ENCODE data around the gene IL1RAPL1. TPM values are rescaled to one million over a fixed set of nuclear protein-coding genes. Genes with fewer than 3 reads are reported as not detected.
A peak's percentile ranks its signal among the peaks of the same experiment; 100 is the strongest.

IL1RAPL1 gene
- total and polyA plus RNA-seq, 4 experiments from 2014 or later, result not detected

GRCh38 chrX:28889591-28890090 lies 302.4 kb downstream of the IL1RAPL1 start:
- Mint-ChIP-seq H3K27me3 (no peaks in the 10 kb centered on the region), H3K9me3 (no peaks in the 10 kb centered on the region), H3K27ac (peak overlapping the region in 1 of 7 donors; percentile 5), H3K4me3 (no peak overlapping the region), H3K4me1 (no peaks in the 10 kb centered on the region), H3K36me3 (no peaks in the 10 kb centered on the region)
- Histone ChIP-seq H3K27me3 (ENCODE audit: insufficient read depth, low read length) (no peaks in the 10 kb centered on the region), H3K4me3 (ENCODE audit: low read length in 2 of 2) (no peak overlapping the region), H3K4me1 (ENCODE audit: insufficient read depth, low read length) (no peaks in the 10 kb centered on the region), H3K9me3 (ENCODE audit: control insufficient read depth in 1 of 2, low read length in 2 of 2) (no peaks in the 10 kb centered on the region), H3K36me3 (ENCODE audit: insufficient read depth, low read length) (no peaks in the 10 kb centered on the region), H3K27ac (ENCODE audit: low read depth, low read length) (no peak overlapping the region)
- POLR2A ChIA-PET (ENCODE audit: partially characterized antibody), result no interaction called here
- no peak for DNase-seq
- CTCF ChIA-PET (ENCODE audit: partially characterized antibody), result no interaction called here
- intact Hi-C loops (cut with micrococcal nuclease), result no loop called here

GRCh38 chrX:28901637-28902036 lies 314.4 kb downstream of the IL1RAPL1 start:
- no peak overlapping the region for H3K27ac Mint-ChIP-seq
- no peaks in the 10 kb centered on the region for H3K27me3 Mint-ChIP-seq
- no peak overlapping the region for H3K27ac ChIP-seq (ENCODE audit: low read depth, low read length)
- no peaks in the 10 kb centered on the region for H3K9me3 ChIP-seq (ENCODE audit: control insufficient read depth in 1 of 2, low read length in 2 of 2)
- no peaks in the 10 kb centered on the region for H3K36me3 Mint-ChIP-seq
- no peaks in the 10 kb centered on the region for H3K4me1 ChIP-seq (ENCODE audit: insufficient read depth, low read length)
- H3K36me3 ChIP-seq (ENCODE audit: insufficient read depth, low read length), result no peaks in the 10 kb centered on the region
- DNase-seq, result no peak
- POLR2A ChIA-PET (ENCODE audit: partially characterized antibody), result no interaction called here
- H3K4me3 ChIP-seq (ENCODE audit: low read length in 2 of 2), result no peak overlapping the region
- H3K27me3 ChIP-seq (ENCODE audit: insufficient read depth, low read length), result no peaks in the 10 kb centered on the region
- CTCF ChIA-PET (ENCODE audit: partially characterized antibody), result no interaction called here
- H3K4me3 Mint-ChIP-seq, result no peak overlapping the region
- no peaks in the 10 kb centered on the region for H3K4me1 Mint-ChIP-seq
- intact Hi-C loops (cut with micrococcal nuclease), result no loop called here
- H3K9me3 Mint-ChIP-seq, result peaks cover 0 to 10% (median 0%) of the 10 kb centered on the region in 8 donors

GRCh38 chrX:28910487-28910886 lies 323.2 kb downstream of the IL1RAPL1 start:
- H3K36me3 ChIP-seq (ENCODE audit: insufficient read depth, low read length), result no peaks in the 10 kb centered on the region
- Mint-ChIP-seq H3K27ac (no peak overlapping the region), H3K4me1 (no peaks in the 10 kb centered on the region), H3K36me3 (no peaks in the 10 kb centered on the region), H3K9me3 (peaks cover 0 to 5% (median 0%) of the 10 kb centered on the region in 8 donors), H3K27me3 (no peaks in the 10 kb centered on the region), H3K4me3 (no peak overlapping the region)
- DNase-seq, result no peak
- no peaks in the 10 kb centered on the region for H3K9me3 ChIP-seq (ENCODE audit: control insufficient read depth in 1 of 2, low read length in 2 of 2)
- no peak overlapping the region for H3K27ac ChIP-seq (ENCODE audit: low read depth, low read length)
- no peaks in the 10 kb centered on the region for H3K4me1 ChIP-seq (ENCODE audit: insufficient read depth, low read length)
- intact Hi-C loops (cut with micrococcal nuclease), result no loop called here
- ChIA-PET CTCF (ENCODE audit: partially characterized antibody) (interaction anchor here (0.6 kb wide), 1 partner anchor 207 kb away, joined by 3 read pairs; no protein-coding TSS in a partner anchor), POLR2A (ENCODE audit: partially characterized antibody) (no interaction called here)
- no peaks in the 10 kb centered on the region for H3K27me3 ChIP-seq (ENCODE audit: insufficient read depth, low read length)
- H3K4me3 ChIP-seq (ENCODE audit: low read length in 2 of 2), result no peak overlapping the region

- no peaks in the 10 kb centered on the region for H3K36me3 Mint-ChIP-seq
Measured at GRCh38 chrX:28920153-28920943, 333.1 kb downstream of the IL1RAPL1 start.

GRCh38 chrX:28922106-28922505 lies 334.9 kb downstream of the IL1RAPL1 start:
- ChIA-PET POLR2A (ENCODE audit: partially characterized antibody) (no interaction called here), CTCF (ENCODE audit: partially characterized antibody) (no interaction called here)
- no peak overlapping the region for H3K27ac Mint-ChIP-seq
- intact Hi-C loops (cut with micrococcal nuclease), result no loop called here
- no peaks in the 10 kb centered on the region for H3K36me3 ChIP-seq (ENCODE audit: insufficient read depth, low read length)
- peaks cover 0 to 4% (median 1%) of the 10 kb centered on the region in 8 donors for H3K9me3 Mint-ChIP-seq
- H3K4me3 ChIP-seq (ENCODE audit: low read length in 2 of 2), result no peak overlapping the region
- H3K9me3 ChIP-seq (ENCODE audit: control insufficient read depth in 1 of 2, low read length in 2 of 2), result no peaks in the 10 kb centered on the region
- H3K4me1 ChIP-seq (ENCODE audit: insufficient read depth, low read length), result no peaks in the 10 kb centered on the region
- H3K27me3 Mint-ChIP-seq, result no peaks in the 10 kb centered on the region
- no peak overlapping the region for H3K27ac ChIP-seq (ENCODE audit: low read depth, low read length)
- no peaks in the 10 kb centered on the region for H3K4me1 Mint-ChIP-seq
- H3K4me3 Mint-ChIP-seq, result no peak overlapping the region
- no peak for DNase-seq
- H3K27me3 ChIP-seq (ENCODE audit: insufficient read depth, low read length), result no peaks in the 10 kb centered on the region
- no peaks in the 10 kb centered on the region for H3K36me3 Mint-ChIP-seq

More at GRCh38 chrX:28920153-28920943, 333.1 kb downstream of the IL1RAPL1 start:
- Histone ChIP-seq H3K27me3 (ENCODE audit: insufficient read depth, low read length) (no peaks in the 10 kb centered on the region), H3K4me3 (ENCODE audit: low read length in 2 of 2) (no peak overlapping the region), H3K27ac (ENCODE audit: low read depth, low read length) (no peak overlapping the region), H3K9me3 (ENCODE audit: control insufficient read depth in 1 of 2, low read length in 2 of 2) (no peaks in the 10 kb centered on the region), H3K4me1 (ENCODE audit: insufficient read depth, low read length) (no peaks in the 10 kb centered on the region), H3K36me3 (ENCODE audit: insufficient read depth, low read length) (no peaks in the 10 kb centered on the region)
- Mint-ChIP-seq H3K4me3 (no peak overlapping the region), H3K27ac (no peak overlapping the region), H3K27me3 (no peaks in the 10 kb centered on the region), H3K9me3 (peaks cover 0 to 4% (median 0%) of the 10 kb centered on the region in 8 donors), H3K4me1 (no peaks in the 10 kb centered on the region)
- DNase-seq, result no peak
- ChIA-PET POLR2A (ENCODE audit: partially characterized antibody) (no interaction called here), CTCF (ENCODE audit: partially characterized antibody) (no interaction called here)
- intact Hi-C loops (cut with micrococcal nuclease), result no loop called here

DNA sequence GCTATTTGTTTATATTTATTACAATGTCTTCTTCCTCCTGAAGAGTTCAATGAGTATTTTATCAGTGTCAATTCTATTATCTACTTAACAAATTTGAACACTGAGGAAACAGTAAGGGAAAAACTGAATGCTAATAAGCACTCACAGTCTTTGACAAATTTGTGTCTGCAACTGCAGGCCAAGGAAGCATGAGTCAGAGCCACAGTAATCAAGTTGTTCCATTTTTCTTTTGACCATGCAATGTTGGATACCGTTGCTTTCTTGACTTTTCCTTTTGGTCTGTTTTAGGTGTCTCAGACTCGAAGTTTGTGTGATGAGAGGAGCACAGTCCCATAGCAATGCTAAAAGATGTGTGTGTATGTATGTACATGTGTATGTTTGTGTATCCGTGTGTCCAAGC lies 359.6 kb downstream of the IL1RAPL1 start:
- Histone ChIP-seq H3K27ac (ENCODE audit: low read depth, low read length) (no peak overlapping the region), H3K4me1 (ENCODE audit: insufficient read depth, low read length) (no peaks in the 10 kb centered on the region), H3K36me3 (ENCODE audit: insufficient read depth, low read length) (no peaks in the 10 kb centered on the region), H3K4me3 (ENCODE audit: low read length in 2 of 2) (no peak overlapping the region), H3K9me3 (ENCODE audit: control insufficient read depth in 1 of 2, low read length in 2 of 2) (no peaks in the 10 kb centered on the region), H3K27me3 (ENCODE audit: insufficient read depth, low read length) (no peaks in the 10 kb centered on the region)
- Mint-ChIP-seq H3K27ac (no peak overlapping the region), H3K36me3 (no peaks in the 10 kb centered on the region), H3K27me3 (no peaks in the 10 kb centered on the region), H3K4me3 (no peak overlapping the region), H3K9me3 (peaks cover 0 to 5% (median 1%) of the 10 kb centered on the region in 8 donors), H3K4me1 (no peaks in the 10 kb centered on the region)
- POLR2A ChIA-PET (ENCODE audit: partially characterized antibody), result no interaction called here
- intact Hi-C loops (cut with micrococcal nuclease), result no loop called here
- CTCF ChIA-PET (ENCODE audit: partially characterized antibody), result no interaction called here
- DNase-seq, result no peak

DNA sequence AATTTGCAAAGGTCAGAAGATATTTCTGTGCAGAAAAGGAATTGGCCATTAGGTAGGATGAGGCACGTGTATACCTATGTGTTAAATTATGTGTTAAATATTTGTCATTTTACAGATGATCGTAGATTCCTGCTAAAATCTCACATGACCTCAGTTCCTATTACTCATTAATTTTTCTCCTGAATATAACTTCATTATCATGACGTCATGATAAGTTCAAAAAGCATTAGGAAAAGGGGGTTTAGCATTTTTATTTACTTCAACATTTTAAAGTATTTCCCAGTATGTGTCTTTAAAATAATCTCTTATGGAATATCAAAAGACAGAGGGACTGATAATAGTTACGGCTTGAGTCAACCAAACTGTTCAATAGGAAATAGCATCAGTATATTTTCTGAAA lies 372.8 kb downstream of the IL1RAPL1 start:
- Mint-ChIP-seq H3K36me3 (no peaks in the 10 kb centered on the region), H3K9me3 (peaks cover 0 to 8% (median 0%) of the 10 kb centered on the region in 8 donors), H3K27ac (no peak overlapping the region), H3K4me3 (peak overlapping the region in 1 of 8 donors; percentile 59), H3K4me1 (no peaks in the 10 kb centered on the region), H3K27me3 (no peaks in the 10 kb centered on the region)
- no peak for DNase-seq
- Histone ChIP-seq H3K4me3 (ENCODE audit: low read length in 2 of 2) (no peak overlapping the region), H3K27ac (ENCODE audit: low read depth, low read length) (no peak overlapping the region), H3K27me3 (ENCODE audit: insufficient read depth, low read length) (no peaks in the 10 kb centered on the region), H3K4me1 (ENCODE audit: insufficient read depth, low read length) (no peaks in the 10 kb centered on the region), H3K36me3 (ENCODE audit: insufficient read depth, low read length) (no peaks in the 10 kb centered on the region), H3K9me3 (ENCODE audit: control insufficient read depth in 1 of 2, low read length in 2 of 2) (no peaks in the 10 kb centered on the region)
- POLR2A ChIA-PET (ENCODE audit: partially characterized antibody), result no interaction called here
- intact Hi-C loops (cut with micrococcal nuclease), result no loop called here
- CTCF ChIA-PET (ENCODE audit: partially characterized antibody), result no interaction called here

Measured in CD4-positive, alpha-beta memory T cell (primary cell).